Endothelial cell of umbilical vein (primary cell): ENCODE data around the gene CLCN6. TPM values are rescaled to one million over a fixed set of nuclear protein-coding genes. Genes with fewer than 3 reads are reported as not detected.

Experiments
- BruUV-seq: library from RNA; stranded (reverse); fragments of 400-500 nt; replicated peaks from 2 replicates; lab custom pipeline; 2021; lab: Mats Ljungman, UMichigan
- CTCF ChIA-PET: fragments of 300-600, 350-600 bp; sonication (Branson Sonifier 250); formaldehyde crosslinking; loops from one replicate; lab custom pipeline; 2021; ENCODE audit warnings: antibody characterized with exemption, inconsistent platforms; lab: Charles Lee
- POLR2A ChIA-PET: fragments of 300-600, 350-600 bp; sonication (Branson Sonifier 250); formaldehyde crosslinking; loops from one replicate; lab custom pipeline; 2021; ENCODE audit warnings: antibody characterized with exemption, inconsistent platforms; lab: Charles Lee
- DNase-seq: peaks from one replicate; pipeline ENCODE4 v3.0.0-alpha.2; 2011; ENCODE audit warnings: low read depth, low spot score
- FAIRE-seq: peaks from 2 replicates; lab custom pipeline; 2011; peaks lifted over from hg19 to GRCh38; lab: Jason Lieb, UNC
- H2AFZ ChIP-seq: 2 replicates; pipeline ENCODE4 v1.6.0; 2012; ENCODE audit warnings: low read depth, low read length, control low read depth, inconsistent platforms
- H3K27ac ChIP-seq: 2 replicates; pipeline ENCODE4 v1.5.1; 2011; ENCODE audit warnings: low read depth, mild to moderate bottlenecking, control low read depth, low read length, moderate library complexity; ENCODE audit not compliant: insufficient read depth
- H3K27me3 ChIP-seq, 2 experiments: 2 replicates each; pipeline versions ENCODE4 v1.6.0 to v1.6.1; 2011; ENCODE audit warnings: low read length in 2 of 2, mixed read lengths in 1 of 2; ENCODE audit not compliant: control insufficient read depth in 2 of 2, insufficient read depth in 2 of 2
- H3K36me3 ChIP-seq, 2 experiments: 2 replicates in 1 of 2; 3 replicates in 1 of 2; pipeline ENCODE4 v1.5.1; 2011; ENCODE audit warnings: low read length in 2 of 2, mild to moderate bottlenecking in 1 of 2, moderate library complexity in 1 of 2; ENCODE audit not compliant: control insufficient read depth in 2 of 2, insufficient read depth in 2 of 2; ENCODE audit errors: extremely low read depth in 1 of 2
- H3K4me1 ChIP-seq: 3 replicates; pipeline ENCODE4 v1.5.1; 2011; ENCODE audit warnings: mild to moderate bottlenecking, low read length; ENCODE audit not compliant: control insufficient read depth, insufficient read depth; ENCODE audit errors: extremely low read depth
- H3K4me2 ChIP-seq: 2 replicates; pipeline ENCODE4 v1.6.1; 2011; ENCODE audit warnings: low read length, control low read depth, mixed read lengths; ENCODE audit not compliant: insufficient read depth
- H3K4me3 ChIP-seq, 3 experiments: fragments of 200-600 bp in 1 of 3; sonication (generic), shearing (Covaris generic) in 1 of 3; replicated peaks in 1 of 3; 2 replicates each; pipeline ENCODE4 v1.5.1; 2011 to 2016; ENCODE audit warnings: control low read depth in 3 of 3, low read length in 3 of 3, mild to moderate bottlenecking in 2 of 3, inconsistent platforms in 1 of 3, low read depth in 1 of 3, moderate library complexity in 1 of 3; ENCODE audit not compliant: insufficient read depth in 1 of 3
- H3K79me2 ChIP-seq: 2 replicates; pipeline ENCODE4 v1.6.0; 2012; ENCODE audit warnings: low read length, inconsistent platforms; ENCODE audit not compliant: control insufficient read depth, insufficient read depth
- H3K9ac ChIP-seq: replicated peaks from 2 replicates; pipeline ENCODE3; 2011; ENCODE audit warnings: low read length, control low read depth; ENCODE audit not compliant: insufficient read depth; ENCODE audit errors: extremely low read depth
- H3K9me1 ChIP-seq: replicated peaks from 3 replicates; pipeline ENCODE4 v1.6.0; 2011; ENCODE audit warnings: mild to moderate bottlenecking, low read length; ENCODE audit not compliant: control insufficient read depth, insufficient read depth; ENCODE audit errors: extremely low read depth
- H3K9me3 ChIP-seq: replicated peaks from 2 replicates; pipeline ENCODE4 v1.5.1; 2012; ENCODE audit warnings: low read length, inconsistent platforms; ENCODE audit not compliant: control insufficient read depth, insufficient read depth
- H4K20me1 ChIP-seq: replicated peaks from 2 replicates; pipeline ENCODE3; 2011; ENCODE audit warnings: mild to moderate bottlenecking, low read length; ENCODE audit not compliant: control insufficient read depth, insufficient read depth; ENCODE audit errors: extremely low read depth
- EZH2 ChIP-seq: IDR thresholded peaks from 2 replicates; pipeline ENCODE4 v1.6.1; 2012; ENCODE audit warnings: borderline replicate concordance, low read depth, mild to moderate bottlenecking, moderate library complexity, low read length, inconsistent platforms; ENCODE audit not compliant: severe bottlenecking
- FOS ChIP-seq: IDR thresholded peaks from 2 replicates; pipeline ENCODE4 v1.6.1; 2011; ENCODE audit warnings: mild to moderate bottlenecking, low read length, moderate library complexity, borderline replicate concordance; ENCODE audit not compliant: insufficient read depth
- GATA2 ChIP-seq: IDR thresholded peaks from 2 replicates; pipeline ENCODE4 v1.7.0; 2011; ENCODE audit warnings: low read depth, mild to moderate bottlenecking, moderate library complexity, mixed read lengths, low read length; ENCODE audit not compliant: insufficient read length, insufficient read depth
- JUN ChIP-seq: IDR thresholded peaks from 2 replicates; pipeline ENCODE4 v1.6.1; 2011; ENCODE audit warnings: borderline replicate concordance, low read depth; ENCODE audit not compliant: insufficient read length, insufficient read depth
- MYC ChIP-seq: IDR thresholded peaks from one replicate; pipeline ENCODE4 v1.6.1; 2011; ENCODE audit warnings: mild to moderate bottlenecking, low read depth, low read length
- POLR2A ChIP-seq: IDR thresholded peaks from 2 replicates; pipeline ENCODE4 v1.6.1; 2012; ENCODE audit warnings: low read depth, mild to moderate bottlenecking, control low read depth, low read length
- POLR2AphosphoS5 ChIP-seq: IDR thresholded peaks from 2 replicates; pipeline ENCODE4 v1.6.1; 2012; ENCODE audit warnings: low read depth, mild to moderate bottlenecking, control low read depth, low read length, moderate library complexity; ENCODE audit not compliant: insufficient read depth
- dilution Hi-C: fragments of 300-500 bp; cut with MboI; formaldehyde crosslinking; loops from one replicate; pipeline ENCODE4 v1.15.0; 2019; ENCODE audit warnings: low sequenced_read_pairs; ENCODE audit not compliant: extremely low pct_ligation_motif_present
- intact Hi-C: fragments of 100-400 bp; cut with micrococcal nuclease; formaldehyde crosslinking; loops from one replicate; pipeline ENCODE4 v1.10.0; 2022
- polyA plus RNA-seq, 4 experiments: library from polyadenylated mRNA; depleted of rRNA in 3 of 4; stranded (reverse) in 3 of 4; unstranded in 1 of 4; fragments of >200 nt; gene quantifications; 2 replicates each; pipeline versions ENCODE4 v1.2.1 to v1.2.3, GENCODE V29; 2011 to 2012; ENCODE audit warnings: missing spikeins in 1 of 4
- total RNA-seq: library from RNA; stranded (reverse); gene quantifications from 2 replicates; pipeline ENCODE4 v1.2.3, GENCODE V29; 2021
- TF ChIP-seq, protein P1 (sequence below): IDR thresholded peaks from 2 replicates; pipeline ENCODE4 v1.6.1; 2011; ENCODE audit not compliant: insufficient read depth, insufficient read length
- TF ChIP-seq, protein P2 (sequence below), 2 donors: IDR thresholded peaks; 1 replicate in 1 of 2; 2 replicates in 1 of 2; pipeline ENCODE4 v1.5.1; 2011; ENCODE audit warnings: low read length in 2 of 2, mild to moderate bottlenecking in 2 of 2, moderate library complexity in 2 of 2, control low read depth in 1 of 2, inconsistent platforms in 1 of 2, low read depth in 1 of 2; ENCODE audit not compliant: insufficient read depth in 1 of 2; ENCODE audit errors: extremely low read depth in 1 of 2

The CLCN6 gene
- total and polyA plus RNA-seq, 2 donors (not counting 3 experiments of a cell fraction or from before 2014, with no cell fraction given), result 20.4 to 41.2 TPM

DNA sequence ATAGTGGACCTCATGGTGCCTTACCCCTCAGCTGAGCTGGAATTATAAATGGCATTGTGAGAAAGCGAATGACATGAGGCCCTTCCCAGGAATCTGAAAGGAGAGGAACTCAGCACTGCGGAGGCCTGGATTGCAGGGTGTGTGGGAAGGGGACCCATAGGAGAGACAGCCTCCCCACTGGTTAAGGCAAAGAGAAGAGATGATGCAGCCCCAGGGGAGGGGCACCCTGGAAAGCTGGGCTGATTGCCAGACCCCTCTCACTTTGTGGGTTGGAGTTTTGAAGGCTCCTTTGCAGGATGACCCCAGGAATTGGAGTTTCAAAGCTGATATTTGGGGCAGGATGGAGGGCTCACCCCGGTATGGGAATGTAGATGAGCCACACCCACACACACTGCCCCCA lies 50.7 kb downstream of the CLCN6 start:
- Histone ChIP-seq H3K27me3 (peaks cover 18 to 20% of the 10 kb centered on the region in 2 experiments), H3K79me2 (no peaks in the 10 kb centered on the region), H3K4me3 (no peak overlapping the region), H3K9me1 (no peaks in the 10 kb centered on the region), H3K4me2 (no peak overlapping the region), H3K4me1 (no peaks in the 10 kb centered on the region), H4K20me1 (no peaks in the 10 kb centered on the region), H3K27ac (no peak overlapping the region), H3K36me3 (no peaks in the 10 kb centered on the region), H3K9ac (no peak overlapping the region), H2AFZ (no peak overlapping the region), H3K9me3 (no peaks in the 10 kb centered on the region)
- DNase-seq (no peak), FAIRE-seq (no peak)
- intact Hi-C loops, result no loop called here
- CTCF ChIA-PET, result interaction anchor here (1.4 to 1.6 kb wide), 2 partner anchors 15 to 18 kb away, joined by 3 to 5 read pairs; no protein-coding TSS in a partner anchor
- no TSS peak for BruUV-seq
- TF ChIP-seq MYC (no peak), FOS (no peak), JUN (no peak), POLR2AphosphoS5 (no peak), GATA2 (no peak), EZH2 (no peak), POLR2A (no peak)
- TF ChIP-seq, protein P1, sequence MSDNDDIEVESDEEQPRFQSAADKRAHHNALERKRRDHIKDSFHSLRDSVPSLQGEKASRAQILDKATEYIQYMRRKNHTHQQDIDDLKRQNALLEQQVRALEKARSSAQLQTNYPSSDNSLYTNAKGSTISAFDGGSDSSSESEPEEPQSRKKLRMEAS, result no peak
- TF ChIP-seq, protein P2, sequence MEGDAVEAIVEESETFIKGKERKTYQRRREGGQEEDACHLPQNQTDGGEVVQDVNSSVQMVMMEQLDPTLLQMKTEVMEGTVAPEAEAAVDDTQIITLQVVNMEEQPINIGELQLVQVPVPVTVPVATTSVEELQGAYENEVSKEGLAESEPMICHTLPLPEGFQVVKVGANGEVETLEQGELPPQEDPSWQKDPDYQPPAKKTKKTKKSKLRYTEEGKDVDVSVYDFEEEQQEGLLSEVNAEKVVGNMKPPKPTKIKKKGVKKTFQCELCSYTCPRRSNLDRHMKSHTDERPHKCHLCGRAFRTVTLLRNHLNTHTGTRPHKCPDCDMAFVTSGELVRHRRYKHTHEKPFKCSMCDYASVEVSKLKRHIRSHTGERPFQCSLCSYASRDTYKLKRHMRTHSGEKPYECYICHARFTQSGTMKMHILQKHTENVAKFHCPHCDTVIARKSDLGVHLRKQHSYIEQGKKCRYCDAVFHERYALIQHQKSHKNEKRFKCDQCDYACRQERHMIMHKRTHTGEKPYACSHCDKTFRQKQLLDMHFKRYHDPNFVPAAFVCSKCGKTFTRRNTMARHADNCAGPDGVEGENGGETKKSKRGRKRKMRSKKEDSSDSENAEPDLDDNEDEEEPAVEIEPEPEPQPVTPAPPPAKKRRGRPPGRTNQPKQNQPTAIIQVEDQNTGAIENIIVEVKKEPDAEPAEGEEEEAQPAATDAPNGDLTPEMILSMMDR (IDR thresholded peaks at IDR 0.05; ENCODE audit: extremely low read depth in 1 of 2, insufficient read depth in 1 of 2, low read depth in 1 of 2, low read length in 2 of 2), result no peak
- dilution Hi-C loops, result no loop called here
- POLR2A ChIA-PET, result no interaction called here
